Measurements from ENCODE around the gene UCHL3.
"Not testable (repeated sequence)": the region's sequence is repeated elsewhere in the genome, so short reads cannot be mapped to it uniquely, and the experiment has no call there.

Gene UCHL3

GRCh38 chr13:75545386-75545785 is 4.2 kb upstream of the UCHL3 start:
- in situ Hi-C loops (cut with MboI; ENCODE audit: low sequenced_read_pairs): not testable (repeated sequence)

- in situ Hi-C loops (cut with MboI; ENCODE audit: low sequenced_read_pairs): no loop called here
Observed at GRCh38 chr13:75547917-75548316, 1.7 kb upstream of the UCHL3 start.

GRCh38 chr13:75550159-75550567 is 572 bp downstream of the UCHL3 start:
- in situ Hi-C loops (cut with MboI; ENCODE audit: low sequenced_read_pairs): loop anchor here (25.0 kb wide), 1 partner anchor 188 kb away; no protein-coding TSS in a partner anchor

- in situ Hi-C loops (cut with MboI; ENCODE audit: low sequenced_read_pairs): loop anchor here (25.0 kb wide), 1 partner anchor 192 kb away; no protein-coding TSS in a partner anchor
Observed at GRCh38 chr13:75554464-75554863, 4.9 kb downstream of the UCHL3 start.

- in situ Hi-C loops (cut with MboI; ENCODE audit: low sequenced_read_pairs): loop anchor here (25.0 kb wide), 1 partner anchor 193 kb away; no protein-coding TSS in a partner anchor
Observed at GRCh38 chr13:75554981-75555380, 5.4 kb downstream of the UCHL3 start.

- in situ Hi-C loops (cut with MboI; ENCODE audit: low sequenced_read_pairs): loop anchor here (25.0 kb wide), 1 partner anchor 194 kb away; no protein-coding TSS in a partner anchor
Observed at GRCh38 chr13:75555836-75556235, 6.2 kb downstream of the UCHL3 start.

- in situ Hi-C loops (cut with MboI; ENCODE audit: low sequenced_read_pairs): loop anchor here (25.0 kb wide), 1 partner anchor 195 kb away; no protein-coding TSS in a partner anchor
Observed at GRCh38 chr13:75556961-75557360, 7.4 kb downstream of the UCHL3 start.

- in situ Hi-C loops (cut with MboI; ENCODE audit: low sequenced_read_pairs): loop anchor here (25.0 kb wide), 1 partner anchor 196 kb away; no protein-coding TSS in a partner anchor
Observed at GRCh38 chr13:75558145-75558840, 8.7 kb downstream of the UCHL3 start.

- in situ Hi-C loops (cut with MboI; ENCODE audit: low sequenced_read_pairs): loop anchor here (25.0 kb wide), 1 partner anchor 204 kb away; no protein-coding TSS in a partner anchor
Observed at GRCh38 chr13:75566658-75567057, 17.1 kb downstream of the UCHL3 start.

- in situ Hi-C loops (cut with MboI; ENCODE audit: low sequenced_read_pairs): loop anchor here (25.0 kb wide), 1 partner anchor 207 kb away; no protein-coding TSS in a partner anchor
Observed at GRCh38 chr13:75569576-75569975, 20.0 kb downstream of the UCHL3 start.

- in situ Hi-C loops (cut with MboI; ENCODE audit: low sequenced_read_pairs): no loop called here
Observed at GRCh38 chr13:75579529-75579928, 29.9 kb downstream of the UCHL3 start.

- in situ Hi-C loops (cut with MboI; ENCODE audit: low sequenced_read_pairs): no loop called here
Observed at GRCh38 chr13:75581874-75582640, 32.5 kb downstream of the UCHL3 start.

GRCh38 chr13:75583091-75583490 is 33.5 kb downstream of the UCHL3 start:
- in situ Hi-C loops (cut with MboI; ENCODE audit: low sequenced_read_pairs): no loop called here

- in situ Hi-C loops (cut with MboI; ENCODE audit: low sequenced_read_pairs): no loop called here
Observed at GRCh38 chr13:75585153-75585552, 35.6 kb downstream of the UCHL3 start.

GRCh38 chr13:75587679-75588078 is 38.1 kb downstream of the UCHL3 start:
- in situ Hi-C loops (cut with MboI; ENCODE audit: low sequenced_read_pairs): no loop called here

GRCh38 chr13:75596657-75597182 is 47.1 kb downstream of the UCHL3 start:
- in situ Hi-C loops (cut with MboI; ENCODE audit: low sequenced_read_pairs): no loop called here

- in situ Hi-C loops (cut with MboI; ENCODE audit: low sequenced_read_pairs): no loop called here
Observed at GRCh38 chr13:75600371-75600770, 50.8 kb downstream of the UCHL3 start.

- in situ Hi-C loops (cut with MboI; ENCODE audit: low sequenced_read_pairs): no loop called here
Observed at GRCh38 chr13:75603038-75603437, 53.4 kb downstream of the UCHL3 start.

- in situ Hi-C loops (cut with MboI; ENCODE audit: low sequenced_read_pairs): no loop called here
Observed at GRCh38 chr13:75607447-75607846, 57.9 kb downstream of the UCHL3 start.

GRCh38 chr13:75610466-75610865 is 60.9 kb downstream of the UCHL3 start:
- in situ Hi-C loops (cut with MboI; ENCODE audit: low sequenced_read_pairs): no loop called here

- in situ Hi-C loops (cut with MboI; ENCODE audit: low sequenced_read_pairs): no loop called here
Observed at GRCh38 chr13:75612354-75612753, 62.8 kb downstream of the UCHL3 start.
